Measurements from ENCODE around the gene MED27. TPM values are rescaled to one million over a fixed set of nuclear protein-coding genes. Genes with fewer than 3 reads are reported as not detected.
A peak's percentile ranks its signal among the peaks of the same experiment; 100 is the strongest.

Gene MED27
- total RNA-seq, 1 donor from 2014 or later = 24.1 TPM

DNA sequence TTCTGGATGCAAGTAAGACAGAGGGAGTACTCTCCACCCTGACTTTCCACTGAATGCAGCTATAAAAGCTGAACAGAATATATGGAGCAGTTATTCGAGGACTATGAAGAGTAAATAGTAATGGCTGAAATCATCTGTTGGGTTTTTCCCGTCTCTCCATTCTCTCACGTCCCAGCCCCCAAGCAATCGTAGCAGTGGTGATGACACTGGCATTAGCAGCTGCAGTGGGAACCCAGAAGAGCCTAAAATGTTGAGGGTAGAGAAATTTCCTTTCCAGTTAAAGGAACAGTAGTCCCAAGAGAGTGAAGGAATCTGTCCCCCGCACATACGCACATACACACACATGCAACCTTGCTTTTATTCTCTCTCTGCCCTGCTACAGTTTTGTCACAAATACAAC is 33.2 kb downstream of the MED27 start:
- TF ChIP-seq, protein P1, sequence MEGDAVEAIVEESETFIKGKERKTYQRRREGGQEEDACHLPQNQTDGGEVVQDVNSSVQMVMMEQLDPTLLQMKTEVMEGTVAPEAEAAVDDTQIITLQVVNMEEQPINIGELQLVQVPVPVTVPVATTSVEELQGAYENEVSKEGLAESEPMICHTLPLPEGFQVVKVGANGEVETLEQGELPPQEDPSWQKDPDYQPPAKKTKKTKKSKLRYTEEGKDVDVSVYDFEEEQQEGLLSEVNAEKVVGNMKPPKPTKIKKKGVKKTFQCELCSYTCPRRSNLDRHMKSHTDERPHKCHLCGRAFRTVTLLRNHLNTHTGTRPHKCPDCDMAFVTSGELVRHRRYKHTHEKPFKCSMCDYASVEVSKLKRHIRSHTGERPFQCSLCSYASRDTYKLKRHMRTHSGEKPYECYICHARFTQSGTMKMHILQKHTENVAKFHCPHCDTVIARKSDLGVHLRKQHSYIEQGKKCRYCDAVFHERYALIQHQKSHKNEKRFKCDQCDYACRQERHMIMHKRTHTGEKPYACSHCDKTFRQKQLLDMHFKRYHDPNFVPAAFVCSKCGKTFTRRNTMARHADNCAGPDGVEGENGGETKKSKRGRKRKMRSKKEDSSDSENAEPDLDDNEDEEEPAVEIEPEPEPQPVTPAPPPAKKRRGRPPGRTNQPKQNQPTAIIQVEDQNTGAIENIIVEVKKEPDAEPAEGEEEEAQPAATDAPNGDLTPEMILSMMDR (IDR thresholded peaks at IDR 0.05) = no peak
- no peak for DNase-seq (ENCODE audit: extremely low spot score, unreplicated experiment)
- H3K4me1 Mint-ChIP-seq (ENCODE audit: unreplicated experiment) = peaks cover 49% of the 10 kb centered on the region
- no peaks in the 10 kb centered on the region for H3K27me3 Mint-ChIP-seq (ENCODE audit: unreplicated experiment)
- H3K4me3 Mint-ChIP-seq (ENCODE audit: unreplicated experiment) = peak overlapping the region; percentile 15
- H3K36me3 Mint-ChIP-seq (ENCODE audit: unreplicated experiment) = no peaks in the 10 kb centered on the region
- no peaks in the 10 kb centered on the region for H3K9me3 Mint-ChIP-seq (ENCODE audit: unreplicated experiment)
- no peak overlapping the region for H3K27ac Mint-ChIP-seq (ENCODE audit: unreplicated experiment)

DNA sequence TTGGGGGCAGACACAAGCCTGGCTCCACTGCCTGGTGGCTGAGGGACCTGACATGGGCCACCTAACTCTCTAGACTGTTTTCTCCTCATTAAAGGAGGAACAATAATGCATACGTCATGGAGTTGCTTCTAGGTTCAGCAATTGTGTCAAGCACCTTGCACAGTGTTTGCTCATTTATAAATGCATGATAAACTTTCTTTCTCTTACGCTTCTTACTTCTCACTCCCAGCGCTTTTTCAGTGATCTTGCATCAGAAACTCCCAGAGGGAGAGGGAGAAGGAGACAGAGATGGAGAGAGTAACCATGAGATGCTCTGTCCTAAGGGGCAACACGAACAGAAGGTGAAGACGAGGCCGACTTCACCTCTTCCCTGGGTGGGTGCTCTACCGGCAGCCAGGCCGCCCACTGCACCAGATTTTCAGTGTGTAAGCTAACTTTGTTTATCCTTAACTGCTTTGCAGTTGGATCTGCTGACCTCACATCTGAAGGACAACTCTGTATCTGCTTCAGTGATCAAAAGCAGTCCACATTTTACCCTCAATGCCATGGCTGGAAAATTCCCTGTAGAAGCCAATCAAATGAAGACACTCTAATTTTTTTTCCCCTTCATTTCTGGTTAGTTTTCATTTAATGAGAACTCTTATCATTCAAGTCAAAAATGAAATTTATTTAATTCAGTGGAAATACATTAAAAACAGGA is 35.3 kb downstream of the MED27 start:
- no peak for DNase-seq (ENCODE audit: extremely low spot score, unreplicated experiment)
- peaks cover 50% of the 10 kb centered on the region for H3K4me1 Mint-ChIP-seq (ENCODE audit: unreplicated experiment)
- H3K9me3 Mint-ChIP-seq (ENCODE audit: unreplicated experiment) = no peaks in the 10 kb centered on the region
- peaks cover 3% of the 10 kb centered on the region for H3K36me3 Mint-ChIP-seq (ENCODE audit: unreplicated experiment)
- H3K27ac Mint-ChIP-seq (ENCODE audit: unreplicated experiment) = peak overlapping the region; percentile 47
- TF ChIP-seq, protein P1 (IDR thresholded peaks at IDR 0.05) = no peak
- no peak overlapping the region for H3K4me3 Mint-ChIP-seq (ENCODE audit: unreplicated experiment)
- H3K27me3 Mint-ChIP-seq (ENCODE audit: unreplicated experiment) = no peaks in the 10 kb centered on the region

DNA sequence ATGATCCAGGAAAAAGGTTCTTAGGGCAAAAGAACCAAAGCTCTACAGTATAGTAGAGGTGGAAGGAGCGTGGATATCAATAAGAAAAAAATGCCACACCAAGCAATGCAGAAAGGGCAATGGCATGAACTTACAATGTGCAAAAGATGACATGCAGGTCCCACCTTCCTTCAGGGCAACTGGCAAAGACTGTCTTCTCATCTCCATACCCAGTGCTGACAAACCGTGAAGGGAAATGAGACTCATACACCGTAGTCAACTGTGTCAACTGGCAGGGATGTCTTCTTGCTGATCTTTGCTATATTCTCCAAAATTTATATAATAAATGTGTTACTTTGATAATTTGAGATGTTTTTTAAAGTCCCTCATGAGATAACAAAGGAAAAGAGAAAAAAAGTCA is 36.0 kb downstream of the MED27 start:
- peaks cover 47% of the 10 kb centered on the region for H3K4me1 Mint-ChIP-seq (ENCODE audit: unreplicated experiment)
- H3K36me3 Mint-ChIP-seq (ENCODE audit: unreplicated experiment) = peaks cover 3% of the 10 kb centered on the region
- no peaks in the 10 kb centered on the region for H3K9me3 Mint-ChIP-seq (ENCODE audit: unreplicated experiment)
- TF ChIP-seq, protein P1 (IDR thresholded peaks at IDR 0.05) = no peak
- H3K27me3 Mint-ChIP-seq (ENCODE audit: unreplicated experiment) = no peaks in the 10 kb centered on the region
- DNase-seq (ENCODE audit: extremely low spot score, unreplicated experiment) = no peak
- no peak overlapping the region for H3K4me3 Mint-ChIP-seq (ENCODE audit: unreplicated experiment)
- no peak overlapping the region for H3K27ac Mint-ChIP-seq (ENCODE audit: unreplicated experiment)

DNA sequence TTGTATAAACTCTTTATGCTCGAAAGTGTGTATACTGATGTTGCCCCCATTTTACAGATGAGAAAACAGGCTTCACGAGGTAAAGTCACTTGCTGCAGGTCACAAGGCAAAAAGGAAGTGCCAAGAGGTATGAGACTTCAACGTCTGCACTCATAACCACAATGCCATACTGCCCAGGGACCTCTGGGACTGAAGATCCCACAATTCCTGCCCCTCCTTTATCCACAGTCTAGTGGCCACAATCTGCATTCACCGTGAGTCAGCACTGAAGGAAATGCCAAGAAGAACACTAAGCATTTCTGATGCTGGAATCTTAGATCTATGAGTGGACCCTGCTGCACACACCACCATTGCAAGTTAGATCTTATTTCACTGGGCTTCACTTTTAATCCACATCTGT is 37.3 kb downstream of the MED27 start:
- H3K36me3 Mint-ChIP-seq (ENCODE audit: unreplicated experiment) = peaks cover 3% of the 10 kb centered on the region
- no peak overlapping the region for H3K4me3 Mint-ChIP-seq (ENCODE audit: unreplicated experiment)
- TF ChIP-seq, protein P1 (IDR thresholded peaks at IDR 0.05) = no peak
- H3K27me3 Mint-ChIP-seq (ENCODE audit: unreplicated experiment) = no peaks in the 10 kb centered on the region
- H3K4me1 Mint-ChIP-seq (ENCODE audit: unreplicated experiment) = peaks cover 37% of the 10 kb centered on the region
- DNase-seq (ENCODE audit: extremely low spot score, unreplicated experiment) = no peak
- H3K27ac Mint-ChIP-seq (ENCODE audit: unreplicated experiment) = peak overlapping the region; percentile 70
- H3K9me3 Mint-ChIP-seq (ENCODE audit: unreplicated experiment) = no peaks in the 10 kb centered on the region

DNA sequence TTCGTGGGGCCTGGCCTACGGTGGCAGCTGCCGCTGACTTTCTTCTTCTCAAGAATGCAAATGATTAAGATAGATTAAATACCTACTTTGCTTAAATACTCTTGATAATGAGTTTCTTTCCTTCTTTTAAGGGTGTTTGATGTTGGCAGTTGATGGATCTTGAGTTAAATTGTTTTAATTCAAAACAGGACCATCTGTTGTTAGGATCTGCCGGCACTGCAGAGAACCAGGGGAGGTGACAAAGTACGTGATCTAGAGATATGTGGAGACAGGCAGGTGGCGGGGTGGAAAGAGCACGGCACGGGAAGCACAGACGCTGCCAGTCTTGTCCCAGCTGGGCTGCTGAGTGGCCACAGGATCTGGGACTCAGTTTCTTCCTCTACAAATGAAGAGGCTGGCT is 37.9 kb downstream of the MED27 start:
- no peaks in the 10 kb centered on the region for H3K27me3 Mint-ChIP-seq (ENCODE audit: unreplicated experiment)
- H3K4me3 Mint-ChIP-seq (ENCODE audit: unreplicated experiment) = no peak overlapping the region
- peaks cover 3% of the 10 kb centered on the region for H3K36me3 Mint-ChIP-seq (ENCODE audit: unreplicated experiment)
- no peak for DNase-seq (ENCODE audit: extremely low spot score, unreplicated experiment)
- H3K9me3 Mint-ChIP-seq (ENCODE audit: unreplicated experiment) = no peaks in the 10 kb centered on the region
- peak overlapping the region; percentile 70 for H3K27ac Mint-ChIP-seq (ENCODE audit: unreplicated experiment)
- TF ChIP-seq, protein P1 (IDR thresholded peaks at IDR 0.05) = no peak
- peaks cover 35% of the 10 kb centered on the region for H3K4me1 Mint-ChIP-seq (ENCODE audit: unreplicated experiment)

Measured in osteocyte (in vitro differentiated cells).